ENCODE results near the gene SPIN1.
A peak's percentile ranks its signal among the peaks of the same experiment; 100 is the strongest.

SPIN1 gene

DNA sequence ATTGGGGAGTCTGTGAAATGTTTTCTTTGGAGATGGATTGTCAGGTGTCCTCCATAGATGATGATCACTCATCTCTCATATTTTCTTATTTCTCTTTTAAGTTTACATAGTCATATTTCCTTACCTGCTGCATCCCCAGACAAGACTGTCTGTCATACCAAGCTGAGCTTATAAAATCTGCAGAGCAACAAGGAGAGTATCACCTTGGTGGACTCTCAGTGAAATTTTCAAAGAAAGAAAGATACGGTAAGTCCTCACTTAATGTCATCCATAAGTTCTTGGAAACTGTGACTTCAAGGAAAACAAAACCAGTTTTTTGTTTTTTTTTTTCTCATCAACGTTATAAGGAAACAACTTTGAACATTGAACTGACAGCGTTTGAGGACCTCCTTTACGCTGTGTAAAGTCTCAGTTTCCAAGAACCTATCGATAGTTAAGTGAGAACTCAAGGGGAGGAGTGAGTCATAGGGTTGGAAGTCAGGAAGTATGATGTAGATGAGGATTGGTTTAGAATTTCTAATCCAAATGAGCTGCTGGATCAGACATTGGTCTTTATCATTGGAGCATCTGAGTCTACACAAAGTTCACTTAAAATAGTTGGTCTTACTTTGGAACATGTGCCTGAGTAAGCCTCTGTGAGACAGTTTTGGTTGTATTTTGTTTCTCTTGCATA is 45.5 kb downstream of the SPIN1 start:
- no peak for DNase-seq (ENCODE audit: low spot score)
- no peak for FAIRE-seq

- DNase-seq (ENCODE audit: low spot score): no peak
- no peak for FAIRE-seq
These were observed 47.1 kb downstream of the SPIN1 start for GRCh38 chr9:88435336-88435735.

DNA sequence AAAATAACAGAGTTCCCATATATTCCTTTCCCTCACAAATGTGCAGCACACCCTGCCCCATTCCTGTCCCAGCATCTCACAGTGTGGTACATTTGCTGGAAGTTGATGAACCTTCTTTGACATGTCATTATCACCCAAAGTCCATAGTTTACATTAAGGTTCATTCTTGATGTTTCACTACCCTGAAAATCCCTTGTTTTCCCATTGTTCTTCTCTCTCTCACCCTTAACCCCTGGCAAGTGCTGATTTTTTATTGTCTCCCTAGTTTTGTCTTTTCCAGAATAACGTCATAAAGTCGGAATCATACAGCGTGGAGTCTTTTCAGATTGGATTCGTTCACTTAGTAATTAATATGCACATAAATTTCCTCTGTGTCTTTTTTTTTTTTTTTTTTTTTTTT is 48.1 kb downstream of the SPIN1 start:
- FAIRE-seq: no peak
- DNase-seq (ENCODE audit: low spot score): no peak

- DNase-seq (ENCODE audit: low spot score) (no peak), FAIRE-seq (no peak)
These were observed 49.2 kb downstream of the SPIN1 start for GRCh38 chr9:88437210-88438146.

GRCh38 chr9:88438811-88439210 is 50.6 kb downstream of the SPIN1 start:
- no peak for DNase-seq (ENCODE audit: low spot score)
- FAIRE-seq: no peak

GRCh38 chr9:88441301-88442007 is 53.2 kb downstream of the SPIN1 start:
- DNase-seq (ENCODE audit: low spot score) (no peak), FAIRE-seq (no peak)

DNA sequence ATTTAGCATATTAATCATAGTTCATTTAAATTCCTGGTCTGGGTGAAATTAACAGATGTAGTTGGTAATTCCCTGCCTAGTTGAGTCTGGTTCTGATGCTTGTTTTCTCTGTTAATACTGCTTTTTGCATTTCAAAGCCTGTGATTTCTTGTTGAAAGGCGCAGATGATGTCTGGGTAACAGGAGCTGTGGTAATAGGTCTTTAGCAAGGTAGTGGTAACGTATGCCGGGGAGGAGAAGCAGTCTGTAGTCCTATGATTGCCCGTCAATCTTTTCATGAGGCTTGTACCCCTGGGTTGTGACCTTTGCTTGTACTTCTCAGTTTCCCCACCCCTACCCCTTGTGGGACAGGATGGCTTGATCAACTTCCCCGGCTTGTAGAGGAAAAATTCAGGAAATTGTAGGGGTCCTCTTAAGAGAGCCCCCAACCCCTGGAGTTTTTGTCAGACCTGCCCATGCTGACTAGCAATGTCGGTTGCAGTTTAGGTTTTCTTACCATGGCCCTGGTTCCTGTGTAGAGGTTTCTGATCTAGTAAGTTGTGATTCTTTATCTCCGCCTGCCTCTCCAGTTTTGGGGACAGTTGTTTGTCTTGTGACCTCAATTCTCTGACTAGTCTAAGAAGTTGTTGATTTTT is 55.4 kb downstream of the SPIN1 start:
- FAIRE-seq: no peak
- DNase-seq (ENCODE audit: low spot score): no peak

GRCh38 chr9:88446728-88447127 is 58.5 kb downstream of the SPIN1 start:
- DNase-seq (ENCODE audit: low spot score) (no peak), FAIRE-seq (no peak)

GRCh38 chr9:88447431-88447830 is 59.2 kb downstream of the SPIN1 start:
- FAIRE-seq: no peak

GRCh38 chr9:88451160-88451559 is 62.9 kb downstream of the SPIN1 start:
- DNase-seq (ENCODE audit: low spot score): no peak
- no peak for FAIRE-seq

More at GRCh38 chr9:88447431-88447830, 59.2 kb downstream of the SPIN1 start:
- DNase-seq (ENCODE audit: low spot score): no peak

DNA sequence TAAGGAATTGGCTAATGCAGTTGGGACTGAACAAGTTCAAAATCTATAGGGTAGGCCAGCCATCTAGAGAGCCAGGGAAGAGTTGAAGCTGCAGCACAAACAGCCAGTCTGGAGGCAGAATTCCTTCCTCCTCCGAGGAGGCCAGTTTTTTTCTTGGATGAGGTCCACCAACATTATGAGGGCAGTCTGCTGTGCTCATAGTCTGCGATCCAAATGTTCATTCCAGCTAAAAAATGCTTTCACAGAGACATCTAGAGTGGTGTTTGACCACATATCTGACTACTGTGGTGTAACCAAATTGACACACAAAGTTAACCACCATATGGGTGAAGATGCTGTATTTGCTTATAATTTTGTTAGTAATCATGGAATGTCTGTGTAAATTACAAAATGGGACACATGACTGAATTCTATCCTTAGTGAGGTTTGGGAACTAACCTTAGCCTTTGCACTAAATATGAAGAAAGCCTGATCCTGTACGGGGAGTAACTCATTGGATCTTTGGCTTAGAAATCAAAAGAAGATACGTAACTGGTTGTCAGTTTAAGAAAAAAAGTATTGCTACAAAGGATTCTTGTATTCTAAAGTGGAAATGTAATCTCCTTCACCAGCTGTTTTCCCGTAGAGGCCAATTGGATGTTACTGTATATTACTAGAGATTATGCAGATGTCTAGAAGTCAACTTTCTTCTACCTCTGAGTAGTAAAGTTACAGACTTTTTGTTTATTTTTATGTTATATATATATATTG is 70.6 kb downstream of the SPIN1 start:
- no peak for FAIRE-seq

GRCh38 chr9:88460587-88461332 is 72.5 kb downstream of the SPIN1 start:
- no peak for DNase-seq (ENCODE audit: low spot score)
- FAIRE-seq: no peak

More for the DNA sequence above, 70.6 kb downstream of the SPIN1 start:
- no peak for DNase-seq (ENCODE audit: low spot score)

- DNase-seq (ENCODE audit: low spot score): peak; percentile 13
- FAIRE-seq: peak; percentile 30
These were observed 73.9 kb downstream of the SPIN1 start for GRCh38 chr9:88462191-88462590.

DNA sequence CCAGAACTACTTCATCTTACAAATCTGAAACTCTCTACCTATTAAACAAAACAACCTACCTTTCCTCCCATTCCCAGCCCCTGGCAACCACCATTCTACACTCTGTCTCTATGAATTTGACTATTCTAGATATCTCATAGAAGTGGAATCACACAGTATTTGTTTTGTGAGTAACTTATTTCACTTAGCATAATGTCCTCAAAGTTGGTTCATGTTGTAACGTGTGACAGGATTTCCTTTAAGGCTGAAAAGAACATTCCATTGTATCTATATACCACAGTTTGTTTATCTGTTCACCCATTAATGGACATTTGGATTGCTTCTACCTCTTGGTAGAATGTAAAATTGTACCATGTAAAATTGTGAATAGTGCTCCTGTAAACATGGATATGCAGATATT is 76.6 kb downstream of the SPIN1 start:
- DNase-seq (ENCODE audit: low spot score) (no peak), FAIRE-seq (no peak)

- DNase-seq (ENCODE audit: low spot score): no peak
- FAIRE-seq: no peak
These were observed 80.0 kb downstream of the SPIN1 start for GRCh38 chr9:88468226-88468625.

DNA sequence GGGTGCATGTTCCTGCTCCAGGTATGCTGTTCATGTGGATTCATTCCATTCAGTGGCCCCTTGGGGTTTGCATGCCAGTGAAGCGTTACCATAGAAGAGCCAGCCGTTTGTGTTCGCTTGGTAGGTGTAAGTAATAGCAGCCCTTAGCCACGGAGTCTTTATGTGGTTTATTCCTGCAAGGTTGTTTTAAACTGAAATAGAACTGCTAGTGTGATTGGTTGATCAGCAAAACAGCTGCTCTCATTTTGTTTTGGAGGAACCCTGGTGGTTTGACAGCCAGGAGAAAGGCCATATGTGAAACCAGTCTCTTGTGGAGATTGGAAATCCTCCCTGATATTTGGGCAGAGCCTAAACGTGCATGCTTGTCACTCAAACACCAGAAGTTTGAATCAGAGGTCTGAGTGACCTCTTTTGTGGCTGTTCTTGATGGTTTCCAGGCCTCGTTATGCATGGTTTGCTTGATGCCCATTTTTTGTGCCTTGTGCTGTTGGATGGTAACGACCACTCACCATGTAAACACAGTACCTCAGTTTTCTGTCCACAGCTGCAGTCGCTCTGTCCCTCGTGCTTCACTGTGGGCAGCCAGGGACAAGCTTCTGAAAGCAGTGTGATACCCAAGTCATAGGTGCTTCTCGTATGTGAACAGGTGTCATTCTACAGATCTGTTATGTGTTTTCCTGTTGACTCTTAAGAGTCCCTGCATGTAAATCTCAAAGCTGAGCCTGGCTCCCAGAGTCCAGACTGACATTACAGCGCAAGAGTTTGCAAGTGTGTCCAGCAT is 88.4 kb downstream of the SPIN1 start:
- FAIRE-seq (no peak), DNase-seq (ENCODE audit: low spot score) (no peak)

DNA sequence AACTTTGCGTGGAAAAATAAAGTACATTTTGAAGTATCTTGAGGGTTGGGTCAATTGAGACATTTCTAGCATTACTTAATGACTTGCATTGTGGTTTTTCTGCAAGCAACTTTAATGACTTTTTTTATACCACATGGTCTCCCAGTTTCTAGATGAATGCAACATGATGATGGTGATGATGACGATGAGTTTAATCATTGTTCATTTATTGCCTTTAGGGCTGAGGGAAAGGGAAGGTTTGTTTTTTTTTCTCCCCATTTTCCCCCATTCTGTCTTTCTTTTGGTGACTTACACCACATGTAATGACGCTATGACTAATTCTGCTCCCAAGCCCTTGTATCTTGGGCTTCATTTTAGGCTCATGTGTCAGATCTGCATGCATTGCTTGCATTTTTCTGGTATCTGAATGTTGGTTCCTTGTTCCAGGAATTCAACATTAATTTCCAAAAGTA is 89.1 kb downstream of the SPIN1 start:
- DNase-seq (ENCODE audit: low spot score) (peak; percentile 24), FAIRE-seq (no peak)

GRCh38 chr9:88478246-88478645 is 90.0 kb downstream of the SPIN1 start:
- DNase-seq (ENCODE audit: low spot score) (no peak), FAIRE-seq (no peak)

DNA sequence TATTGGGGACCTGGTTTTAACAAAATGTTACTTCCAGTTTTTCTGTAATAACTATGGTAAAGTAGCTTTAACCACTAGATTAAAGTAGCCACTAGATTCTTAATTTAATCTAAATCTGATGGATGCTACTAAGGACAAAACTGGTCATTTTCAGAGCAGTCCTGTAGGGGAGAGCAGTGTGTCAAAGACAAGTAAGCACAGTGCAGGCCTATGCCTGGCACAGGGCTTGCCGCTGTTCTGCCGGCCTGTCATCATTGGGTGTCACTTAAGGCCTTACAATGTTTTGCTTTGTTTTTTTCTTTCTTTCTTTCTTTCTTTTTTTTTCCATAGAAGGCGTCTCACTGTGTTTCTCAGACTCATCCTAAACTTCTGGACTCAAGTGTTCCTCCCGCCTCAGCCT is 93.7 kb downstream of the SPIN1 start:
- DNase-seq (ENCODE audit: low spot score) (no peak), FAIRE-seq (no peak)

Data from urothelium cell line (cell line).